ENCODE data around the gene CLEC2B.

Gene CLEC2B

GRCh38 chr12:9809866-9810265 is 59.3 kb downstream of the CLEC2B start:
- DNase-seq (ENCODE audit: low read depth in 1 of 2, low spot score in 1 of 2): no peak

- DNase-seq (ENCODE audit: low read depth in 1 of 2, low spot score in 1 of 2): no peak
Observed at GRCh38 chr12:9809338-9809737, 59.8 kb downstream of the CLEC2B start.

- DNase-seq (ENCODE audit: low read depth in 1 of 2, low spot score in 1 of 2): no peak
Observed at GRCh38 chr12:9808504-9808903, 60.6 kb downstream of the CLEC2B start.

GRCh38 chr12:9806714-9807113 is 62.4 kb downstream of the CLEC2B start:
- no peak for DNase-seq (ENCODE audit: low read depth in 1 of 2, low spot score in 1 of 2)

GRCh38 chr12:9805883-9806282 is 63.3 kb downstream of the CLEC2B start:
- DNase-seq (ENCODE audit: low read depth in 1 of 2, low spot score in 1 of 2): no peak
